Measurements from ENCODE around the gene KCTD12.
"Not testable (repeated sequence)": the region's sequence is repeated elsewhere in the genome, so short reads cannot be mapped to it uniquely, and the experiment has no call there.

DNA sequence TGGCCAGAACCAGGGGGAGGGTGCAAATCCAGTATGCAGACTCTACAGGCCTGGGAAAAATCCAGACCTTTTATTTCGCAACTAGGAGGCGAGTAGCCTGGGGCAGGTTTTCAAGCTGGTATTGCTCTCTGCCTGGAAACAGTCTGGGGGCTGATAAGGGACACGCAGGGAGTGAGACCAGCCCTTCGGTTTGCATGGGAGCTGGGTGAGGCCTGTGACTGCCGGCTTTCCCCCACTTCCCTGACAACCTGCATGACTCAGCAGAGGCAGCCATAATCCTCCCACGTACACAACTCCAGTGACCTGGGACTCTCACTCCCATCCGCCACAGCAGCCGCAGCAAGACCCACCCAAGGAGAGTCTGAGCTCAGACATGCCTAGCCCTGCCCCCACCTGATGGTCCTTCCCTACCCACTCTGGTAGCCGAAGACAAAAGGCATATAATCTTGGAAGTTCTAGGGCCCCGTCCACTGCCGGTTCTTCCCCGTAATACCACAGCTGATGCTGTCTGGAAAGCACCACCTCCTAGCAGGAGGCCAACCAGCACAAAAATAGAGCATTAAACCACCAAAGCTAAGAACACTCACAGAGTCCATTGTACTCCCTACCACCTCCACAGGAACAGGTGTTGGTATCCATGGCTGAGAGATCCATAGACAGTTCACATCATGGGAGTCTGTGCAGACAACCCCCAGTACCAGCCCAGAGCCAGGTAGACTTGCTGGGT is 31.7 kb upstream of the KCTD12 start:
- TF ChIP-seq, protein P1, sequence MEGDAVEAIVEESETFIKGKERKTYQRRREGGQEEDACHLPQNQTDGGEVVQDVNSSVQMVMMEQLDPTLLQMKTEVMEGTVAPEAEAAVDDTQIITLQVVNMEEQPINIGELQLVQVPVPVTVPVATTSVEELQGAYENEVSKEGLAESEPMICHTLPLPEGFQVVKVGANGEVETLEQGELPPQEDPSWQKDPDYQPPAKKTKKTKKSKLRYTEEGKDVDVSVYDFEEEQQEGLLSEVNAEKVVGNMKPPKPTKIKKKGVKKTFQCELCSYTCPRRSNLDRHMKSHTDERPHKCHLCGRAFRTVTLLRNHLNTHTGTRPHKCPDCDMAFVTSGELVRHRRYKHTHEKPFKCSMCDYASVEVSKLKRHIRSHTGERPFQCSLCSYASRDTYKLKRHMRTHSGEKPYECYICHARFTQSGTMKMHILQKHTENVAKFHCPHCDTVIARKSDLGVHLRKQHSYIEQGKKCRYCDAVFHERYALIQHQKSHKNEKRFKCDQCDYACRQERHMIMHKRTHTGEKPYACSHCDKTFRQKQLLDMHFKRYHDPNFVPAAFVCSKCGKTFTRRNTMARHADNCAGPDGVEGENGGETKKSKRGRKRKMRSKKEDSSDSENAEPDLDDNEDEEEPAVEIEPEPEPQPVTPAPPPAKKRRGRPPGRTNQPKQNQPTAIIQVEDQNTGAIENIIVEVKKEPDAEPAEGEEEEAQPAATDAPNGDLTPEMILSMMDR (IDR thresholded peaks at IDR 0.05): not testable (repeated sequence)
- TF ChIP-seq POLR2A (IDR thresholded peaks at IDR 0.05): not testable (repeated sequence)
